Endodermal cell (in vitro differentiated cells): ENCODE measurements around the gene CAPN6. TPM values are rescaled to one million over a fixed set of nuclear protein-coding genes. Genes with fewer than 3 reads are reported as not detected.

Source experiments
- DNase-seq: peaks from one replicate; pipeline ENCODE4 v3.0.0-alpha.2; 2017
- H3K27ac ChIP-seq: 2 replicates; pipeline ENCODE4 v1.5.1; 2013; ENCODE audit warnings: mild to moderate bottlenecking, low read depth, low read length, moderate library complexity
- H3K27me3 ChIP-seq: 2 replicates; pipeline ENCODE4 v1.6.1; 2013; ENCODE audit warnings: mild to moderate bottlenecking, low read length, moderate library complexity; ENCODE audit not compliant: insufficient read depth, control insufficient read depth, poor library complexity, severe bottlenecking
- H3K36me3 ChIP-seq: 2 replicates; pipeline ENCODE4 v1.7.0; 2013; ENCODE audit warnings: mild to moderate bottlenecking, low read length, moderate library complexity; ENCODE audit not compliant: control insufficient read depth, insufficient read depth
- H3K4me1 ChIP-seq: one replicate; pipeline ENCODE4 v1.7.0; 2013; ENCODE audit warnings: low read length; ENCODE audit not compliant: control insufficient read depth, insufficient read depth
- H3K4me3 ChIP-seq: 2 replicates; pipeline ENCODE4 v1.5.1; 2013; ENCODE audit warnings: mild to moderate bottlenecking, low read length, moderate library complexity
- H3K9ac ChIP-seq: 2 replicates; pipeline ENCODE4 v1.6.1; 2013; ENCODE audit warnings: mild to moderate bottlenecking, low read length, moderate library complexity; ENCODE audit not compliant: poor library complexity, severe bottlenecking; ENCODE audit errors: extremely low read depth
- H3K9me3 ChIP-seq: 2 replicates; pipeline ENCODE4 v1.6.1; 2013; ENCODE audit warnings: mild to moderate bottlenecking, low read length, moderate library complexity; ENCODE audit not compliant: control insufficient read depth
- H3K27ac Mint-ChIP-seq: 2 replicates; pipeline ENCODE4 v1.8.0; 2020; ENCODE audit warnings: mixed read lengths
- H3K27me3 Mint-ChIP-seq: 2 replicates; pipeline ENCODE4 v1.8.0; 2021; ENCODE audit warnings: mild to moderate bottlenecking, mixed read lengths; ENCODE audit not compliant: insufficient read depth
- H3K36me3 Mint-ChIP-seq: 2 replicates; pipeline ENCODE4 v1.8.0; 2020; ENCODE audit warnings: low read depth, mixed read lengths
- H3K4me1 Mint-ChIP-seq: 2 replicates; pipeline ENCODE4 v1.8.0; 2020; ENCODE audit warnings: mixed read lengths
- H3K4me3 Mint-ChIP-seq: 2 replicates; pipeline ENCODE4 v1.8.0; 2020; ENCODE audit warnings: mild to moderate bottlenecking, moderate library complexity, mixed read lengths
- H3K9me3 Mint-ChIP-seq: 2 replicates; pipeline ENCODE4 v1.8.0; 2020; ENCODE audit warnings: mild to moderate bottlenecking, mixed read lengths
- CTCF ChIP-seq: fragments of 200-600 bp; sonication (generic); conservative IDR thresholded peaks from 2 replicates; pipeline ENCODE4 v1.5.0; 2021; ENCODE audit warnings: antibody characterized with exemption, mild to moderate bottlenecking
- WGBS, 2 experiments: methylation state at CpG; one replicate each; pipeline versions ENCODE4 v1.1.5 to v1.1.7; 2013; ENCODE audit warnings: missing lambda C conversion rate in 2 of 2, mixed read lengths in 1 of 2; ENCODE audit not compliant: insufficient coverage in 1 of 2, insufficient read length in 1 of 2; 5-methylcytosine and 5-hydroxymethylcytosine counted together
- total RNA-seq, 2 donors: library from RNA; stranded (reverse); fragmentation: NEBNext Ultra II Directional in 1 of 2; extraction: Animal tissue kit (Norgen Biotek cat#: 25700) in 1 of 2; gene quantifications; 2 replicates in 1 of 2; 3 replicates in 1 of 2; pipeline ENCODE4 v1.2.1, GENCODE V29; 2021

The CAPN6 gene
- total RNA-seq, 2 donors from 2014 or later: 0.58 to 1.8 TPM

- DNase-seq: no peak
- no peaks in the 10 kb centered on the region for H3K4me1 Mint-ChIP-seq
Measured at GRCh38 chrX:111254896-111255693, 15.2 kb downstream of the CAPN6 start.

GRCh38 chrX:111244235-111244750 lies 26.0 kb downstream of the CAPN6 start:
- TF ChIP-seq CTCF: peak; percentile 91
- DNase-seq: no peak
- Histone ChIP-seq H3K9ac (no peak overlapping the region), H3K27ac (no peak overlapping the region), H3K4me1 (no peaks in the 10 kb centered on the region), H3K9me3 (no peaks in the 10 kb centered on the region), H3K36me3 (no peaks in the 10 kb centered on the region), H3K4me3 (no peak overlapping the region), H3K27me3 (no peaks in the 10 kb centered on the region)
- H3K27me3 Mint-ChIP-seq: no peaks in the 10 kb centered on the region
- H3K9me3 Mint-ChIP-seq: no peaks in the 10 kb centered on the region
- H3K4me1 Mint-ChIP-seq: no peaks in the 10 kb centered on the region
- H3K27ac Mint-ChIP-seq: no peak overlapping the region
- no peaks in the 10 kb centered on the region for H3K36me3 Mint-ChIP-seq
- H3K4me3 Mint-ChIP-seq: no peak overlapping the region
- WGBS, 2 experiments: 90% methylated on average over 1 of the region's 2 CpGs; no CpG with 5 or more reads in 1 of the 2 experiments

More at GRCh38 chrX:111254896-111255693, 15.2 kb downstream of the CAPN6 start:
- H3K27me3 ChIP-seq: no peaks in the 10 kb centered on the region
- Mint-ChIP-seq H3K27ac (no peak overlapping the region), H3K36me3 (no peaks in the 10 kb centered on the region), H3K27me3 (no peaks in the 10 kb centered on the region), H3K4me3 (no peak overlapping the region), H3K9me3 (no peaks in the 10 kb centered on the region)
- H3K9me3 ChIP-seq: no peaks in the 10 kb centered on the region
- no peak overlapping the region for H3K27ac ChIP-seq
- no peaks in the 10 kb centered on the region for H3K36me3 ChIP-seq
- whole genome bisulfite sequencing, 2 experiments: 60 to 90% methylated on average over 1 to 5 of the region's 7 CpGs
- no peak for TF ChIP-seq CTCF
- H3K9ac ChIP-seq: no peak overlapping the region
- H3K4me3 ChIP-seq: no peak overlapping the region
- no peaks in the 10 kb centered on the region for H3K4me1 ChIP-seq

GRCh38 chrX:111216293-111216801 lies 53.9 kb downstream of the CAPN6 start:
- H3K9me3 Mint-ChIP-seq: no peaks in the 10 kb centered on the region
- 93 to 100% methylated on average over 3 to 6 of the region's 6 CpGs for WGBS, 2 experiments
- Histone ChIP-seq H3K9me3 (no peaks in the 10 kb centered on the region), H3K4me3 (no peak overlapping the region), H3K27me3 (no peaks in the 10 kb centered on the region), H3K27ac (no peak overlapping the region), H3K36me3 (no peaks in the 10 kb centered on the region), H3K4me1 (no peaks in the 10 kb centered on the region), H3K9ac (no peak overlapping the region)
- H3K27me3 Mint-ChIP-seq: no peaks in the 10 kb centered on the region
- no peak overlapping the region for H3K4me3 Mint-ChIP-seq
- H3K4me1 Mint-ChIP-seq: peaks cover 8% of the 10 kb centered on the region
- H3K27ac Mint-ChIP-seq: no peak overlapping the region
- TF ChIP-seq CTCF: no peak
- DNase-seq: no peak
- no peaks in the 10 kb centered on the region for H3K36me3 Mint-ChIP-seq
